Erythroblast (primary cell): Measurements from ENCODE around the gene DEPDC5.
"Not testable (repeated sequence)": the region's sequence is repeated elsewhere in the genome, so short reads cannot be mapped to it uniquely, and the experiment has no call there.

Experiments used
- GATA1 ChIP-seq: IDR thresholded peaks from 2 replicates; pipeline ENCODE4 v1.6.1; 2011; ENCODE audit warnings: low read depth, mild to moderate bottlenecking, control low read depth, low read length, moderate library complexity
- POLR2A ChIP-seq: IDR thresholded peaks from 2 replicates; pipeline ENCODE4 v1.6.1; 2011; ENCODE audit warnings: mild to moderate bottlenecking, low read length

DNA sequence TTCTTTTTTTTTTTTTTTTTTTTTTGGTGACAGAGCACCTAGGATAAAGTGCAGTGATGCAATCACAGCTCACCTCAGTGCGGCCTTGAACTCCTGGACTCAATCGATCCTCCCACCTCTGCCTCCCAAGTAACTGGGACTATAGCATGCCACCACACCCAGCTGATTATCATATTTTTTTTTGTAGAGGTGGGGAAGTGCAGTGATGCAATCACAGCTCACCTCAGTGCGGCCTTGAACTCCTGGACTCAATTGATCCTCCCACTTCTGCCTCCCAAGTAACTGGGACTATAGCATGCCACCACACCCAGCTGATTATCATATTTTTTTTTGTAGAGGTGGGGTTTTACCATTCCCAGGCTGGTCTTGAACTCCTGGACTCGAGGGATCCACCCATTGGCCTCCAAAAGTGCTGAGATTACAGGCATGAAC lies 61.6 kb downstream of the DEPDC5 start:
- TF ChIP-seq POLR2A, GATA1: not testable (repeated sequence)
